ENCODE data around the gene FAM221B.

Gene FAM221B

GRCh38 chr9:35845824-35846771, 17.6 kb upstream of the FAM221B start:
- DNase-seq = no peak

DNA sequence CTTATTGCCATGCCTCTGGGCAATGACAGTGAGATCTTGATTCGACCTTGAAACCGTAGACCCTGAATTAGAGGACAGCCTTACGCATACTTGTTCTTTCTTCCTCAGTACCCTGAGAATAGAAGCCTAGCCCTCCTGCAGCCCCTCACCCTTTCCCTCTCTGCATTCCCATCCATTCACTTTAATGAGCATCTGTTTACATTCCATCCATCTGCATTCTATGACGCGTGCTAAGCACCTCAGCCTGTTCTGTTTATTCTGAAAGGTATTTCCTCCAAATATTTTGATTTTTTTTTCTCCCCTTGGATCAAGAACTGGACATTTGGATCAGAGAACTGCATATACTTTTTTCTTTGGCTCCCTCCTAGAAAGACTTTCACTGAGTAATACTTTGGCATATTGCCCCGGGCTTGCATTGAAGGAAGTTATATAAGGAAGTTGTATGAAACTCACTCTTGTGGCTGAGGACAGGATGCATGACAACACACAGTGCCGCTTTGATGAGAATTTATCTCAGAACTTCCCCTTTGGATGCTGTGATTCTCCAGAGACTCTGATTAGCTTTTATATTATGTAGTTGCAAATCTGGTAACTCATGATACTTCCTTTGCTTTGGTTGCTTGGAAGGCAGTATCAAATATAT, 16.2 kb upstream of the FAM221B start:
- DNase-seq = peak; percentile 59 to 64

- no peak for DNase-seq
These were observed 14.3 kb upstream of the FAM221B start for GRCh38 chr9:35842795-35843194.

DNA sequence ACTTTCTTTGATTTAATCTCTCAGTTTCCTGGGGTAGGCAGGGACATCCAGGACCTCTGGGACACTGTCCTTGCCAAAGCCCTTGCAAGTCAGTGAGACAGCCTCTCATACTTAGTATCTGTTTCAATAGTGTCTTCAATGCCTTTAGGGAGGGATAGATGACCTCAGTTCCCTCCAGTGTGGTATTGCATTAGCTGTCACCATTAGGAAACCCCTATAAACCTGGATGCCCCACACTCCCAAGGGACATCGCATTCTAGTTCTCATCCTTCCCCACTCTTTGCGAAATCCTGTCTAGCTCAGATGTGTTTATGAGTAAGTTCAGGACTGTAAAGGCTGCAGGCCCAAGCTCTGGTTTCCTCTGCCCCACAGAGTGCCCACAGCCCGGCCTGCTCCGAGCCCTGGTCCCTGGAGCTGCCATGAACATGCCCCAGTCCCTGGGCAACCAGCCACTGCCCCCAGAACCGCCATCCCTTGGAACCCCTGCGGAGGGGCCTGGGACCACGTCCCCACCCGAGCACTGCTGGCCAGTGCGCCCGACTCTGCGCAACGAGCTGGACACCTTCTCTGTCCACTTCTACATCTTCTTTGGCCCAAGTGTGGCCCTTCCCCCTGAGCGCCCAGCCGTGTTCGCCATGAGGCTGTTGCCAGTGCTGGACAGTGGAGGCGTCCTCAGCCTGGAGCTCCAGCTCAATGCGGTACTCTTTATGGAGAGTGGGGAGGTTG, 13.7 kb upstream of the FAM221B start:
- DNase-seq = no peak

- no peak for DNase-seq
These were observed 13.0 kb upstream of the FAM221B start for GRCh38 chr9:35841645-35841900.

DNA sequence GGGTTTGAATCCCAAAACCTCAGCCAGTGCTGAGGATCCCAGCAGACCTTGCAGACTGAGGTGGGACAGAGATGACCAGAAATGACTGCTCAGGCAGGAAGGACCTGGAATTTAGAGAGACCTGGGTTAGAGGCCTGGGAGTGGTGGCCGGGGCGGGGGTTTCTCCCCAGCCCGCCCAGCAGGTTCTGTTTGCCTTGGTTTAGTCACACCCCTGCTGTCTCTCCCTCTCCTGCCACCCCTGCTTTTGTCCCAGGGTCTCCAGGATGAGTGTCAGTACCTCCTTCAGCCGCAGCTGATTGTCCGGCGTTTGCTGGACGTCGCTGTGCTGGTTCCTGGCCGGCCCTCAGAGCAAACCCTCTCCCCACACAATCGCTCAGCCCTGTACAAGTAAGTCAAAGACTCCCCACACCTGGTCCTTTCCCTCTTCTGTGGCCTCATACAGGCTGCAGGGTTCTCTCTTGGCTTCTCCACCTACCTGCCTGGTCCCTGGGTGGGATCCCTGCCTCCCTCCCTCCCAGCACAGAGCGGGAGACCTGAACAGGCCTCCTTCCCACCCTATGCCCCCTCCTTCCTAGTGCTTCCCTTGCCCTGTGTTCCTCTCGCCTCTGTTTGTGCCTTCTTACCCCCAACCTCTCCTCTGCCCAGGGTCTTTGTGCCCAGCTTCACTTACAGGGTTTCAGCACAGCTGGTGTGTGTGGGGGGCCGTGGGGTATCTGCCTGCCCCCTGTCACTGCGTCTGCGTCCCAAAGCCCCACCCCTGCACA, 12.5 kb upstream of the FAM221B start:
- no peak for DNase-seq

- DNase-seq = no peak
These were observed 11.4 kb upstream of the FAM221B start for GRCh38 chr9:35839926-35840325.

- DNase-seq = no peak
These were observed 8.1 kb upstream of the FAM221B start for GRCh38 chr9:35836595-35836994.

DNA sequence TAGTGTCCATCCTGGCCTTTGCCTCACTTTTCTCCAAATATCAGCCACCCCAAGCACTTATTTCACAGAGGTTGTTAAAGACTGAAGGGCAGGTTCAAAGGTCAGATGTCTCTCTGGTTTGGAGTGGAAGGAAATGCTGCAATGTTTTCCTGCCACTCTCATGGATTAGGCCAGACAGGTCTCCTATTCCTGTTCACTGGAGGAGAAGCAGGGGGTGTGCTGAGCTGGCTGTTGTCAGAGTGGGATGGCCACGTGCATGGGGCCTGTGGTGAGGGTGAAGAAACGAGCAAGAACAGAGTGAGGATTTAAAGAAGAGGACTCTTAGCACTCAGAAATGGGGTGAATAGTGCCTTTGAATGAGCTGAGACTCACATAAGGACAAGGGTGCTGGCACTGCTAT, 7.2 kb upstream of the FAM221B start:
- DNase-seq = no peak

GRCh38 chr9:35835216-35835632, 6.7 kb upstream of the FAM221B start:
- DNase-seq = peak in 1 of 2 donors; percentile 31

GRCh38 chr9:35834260-35835215, 6.0 kb upstream of the FAM221B start:
- DNase-seq = no peak

DNA sequence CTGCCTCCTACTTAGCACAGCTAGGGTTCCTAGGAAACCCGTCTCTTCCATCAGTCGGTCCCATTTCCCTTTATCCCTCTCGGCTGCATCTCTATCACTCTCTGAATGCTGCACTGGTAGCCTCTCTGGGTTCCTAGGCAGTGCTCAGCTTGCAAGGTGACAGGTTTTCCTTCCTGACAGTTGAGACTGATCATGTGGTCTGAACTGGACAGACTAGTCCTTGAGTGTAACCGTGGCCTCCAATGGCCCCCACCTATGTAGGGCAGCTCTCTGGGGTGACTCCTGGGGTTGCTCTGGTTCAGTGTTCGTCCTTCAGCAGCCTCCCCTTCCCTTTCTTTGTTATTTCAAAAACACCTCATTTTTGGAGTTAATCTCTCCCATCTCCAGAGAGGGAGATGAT, 4.3 kb upstream of the FAM221B start:
- no peak for DNase-seq

- DNase-seq = no peak
These were observed 2.5 kb upstream of the FAM221B start for GRCh38 chr9:35831040-35831439.

DNA sequence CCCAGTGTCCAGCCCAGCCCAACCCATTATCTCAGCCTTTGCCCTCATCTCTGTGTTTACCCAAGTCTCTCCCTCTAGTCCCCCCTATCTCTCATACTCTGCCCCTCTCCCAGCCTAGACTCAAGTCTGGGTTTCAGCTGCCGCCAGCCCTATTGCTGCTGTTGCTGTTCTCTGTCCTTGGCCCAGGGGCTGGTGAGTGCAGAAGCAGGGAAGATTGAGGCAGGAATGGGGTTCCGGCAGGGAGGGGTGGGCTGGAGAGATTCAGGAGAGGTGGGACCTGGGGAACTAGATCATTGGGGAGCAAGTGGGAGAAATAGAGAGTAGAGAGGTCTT, 1.2 kb upstream of the FAM221B start:
- DNase-seq = no peak

- DNase-seq = peak; percentile 92 to 94
These were observed 692 bp upstream of the FAM221B start, which contains the start of gene TMEM8B for GRCh38 chr9:35829084-35829763. TMEM8B (plus strand) TSS chr9:35829228; CDS start chr9:35829448, 220 bp downstream.

DNA sequence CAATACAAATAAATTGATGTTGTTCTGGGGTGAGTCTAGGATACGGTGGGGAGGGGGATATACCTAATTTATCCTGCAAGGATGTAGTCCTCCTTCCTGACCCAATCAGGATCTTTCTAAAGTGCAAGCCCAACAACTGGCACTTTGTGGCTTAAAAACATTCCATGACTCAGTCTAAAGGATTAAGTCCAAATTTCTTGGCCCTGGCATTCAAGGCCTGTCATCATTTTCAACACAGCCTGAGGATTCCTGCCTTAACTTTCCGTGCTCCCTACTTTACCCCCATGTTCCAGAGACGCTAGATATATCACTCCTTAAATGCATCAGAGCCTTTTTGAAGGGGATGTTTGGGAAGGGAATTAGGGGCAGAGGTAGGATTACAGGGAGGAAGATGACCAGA, 1.0 kb downstream of the FAM221B start:
- no peak for DNase-seq

DNA sequence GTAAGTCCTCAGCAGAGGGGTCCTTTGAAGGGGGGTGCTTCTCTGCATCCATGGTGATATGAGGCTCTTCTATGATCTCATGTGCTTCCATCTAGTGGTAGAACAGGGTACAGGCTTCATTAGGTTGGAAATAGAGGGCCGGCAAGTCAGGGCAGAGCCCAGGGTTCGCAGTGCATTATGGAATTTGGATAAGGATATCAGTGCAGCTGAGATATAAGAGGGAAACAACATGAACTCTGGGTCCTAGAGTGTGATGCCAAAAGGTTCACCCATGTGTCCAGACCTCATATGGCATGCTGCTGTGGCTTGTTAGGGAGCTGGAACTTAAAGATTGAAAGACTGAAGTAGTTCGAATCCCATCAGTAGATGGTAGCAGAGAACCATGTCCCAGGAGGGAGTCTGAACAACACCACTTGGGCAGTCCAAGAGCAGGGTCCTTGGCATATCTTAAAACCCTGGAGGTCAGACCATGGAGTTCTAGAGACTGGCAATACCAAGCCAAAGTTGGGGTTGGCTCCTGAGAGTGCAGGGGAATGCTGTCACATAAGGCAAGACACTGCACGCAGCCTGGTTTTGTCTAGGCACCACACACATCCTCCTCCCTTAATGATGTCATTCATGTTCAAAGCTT, 2.3 kb downstream of the FAM221B start:
- peak; percentile 14 to 70 for DNase-seq

DNA sequence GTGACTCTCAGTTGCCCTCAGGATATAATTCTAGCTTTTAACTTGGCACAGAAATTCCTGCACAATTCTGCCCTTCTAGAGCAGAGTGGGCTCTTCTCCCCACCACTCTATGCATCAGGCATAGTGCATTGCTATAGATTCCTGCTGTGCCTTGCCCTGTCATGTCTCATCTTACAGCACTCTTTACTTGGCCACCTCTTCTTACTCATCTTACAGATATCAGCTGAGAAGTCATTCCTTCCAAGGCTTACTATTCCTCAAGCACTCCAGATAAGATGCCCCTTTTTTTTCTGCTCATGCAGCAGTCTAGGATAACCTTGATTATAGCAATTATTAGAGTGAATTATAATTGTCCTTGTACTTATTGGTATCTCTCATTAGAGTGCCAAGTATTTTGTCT, 5.6 kb downstream of the FAM221B start:
- no peak for DNase-seq

DNA sequence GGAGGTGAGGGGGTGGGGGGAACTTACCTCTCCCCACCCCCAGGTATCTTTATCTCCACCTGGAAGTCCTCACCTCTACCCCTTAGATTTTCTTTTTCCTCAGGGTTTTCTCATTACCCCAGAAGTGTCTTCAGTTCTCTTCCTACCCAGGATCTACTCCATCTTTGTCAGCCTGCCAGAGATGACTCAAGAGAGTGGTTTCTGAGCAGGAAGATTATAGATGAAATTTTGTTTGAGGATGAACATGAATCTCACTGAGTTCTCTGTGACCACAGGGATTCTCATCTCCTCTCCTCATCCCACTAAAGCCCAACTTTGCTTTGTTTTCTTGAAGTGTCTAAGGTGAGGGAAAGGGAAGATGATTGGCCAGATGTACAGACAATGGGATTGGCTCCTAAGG, 8.5 kb downstream of the FAM221B start:
- no peak for DNase-seq

DNA sequence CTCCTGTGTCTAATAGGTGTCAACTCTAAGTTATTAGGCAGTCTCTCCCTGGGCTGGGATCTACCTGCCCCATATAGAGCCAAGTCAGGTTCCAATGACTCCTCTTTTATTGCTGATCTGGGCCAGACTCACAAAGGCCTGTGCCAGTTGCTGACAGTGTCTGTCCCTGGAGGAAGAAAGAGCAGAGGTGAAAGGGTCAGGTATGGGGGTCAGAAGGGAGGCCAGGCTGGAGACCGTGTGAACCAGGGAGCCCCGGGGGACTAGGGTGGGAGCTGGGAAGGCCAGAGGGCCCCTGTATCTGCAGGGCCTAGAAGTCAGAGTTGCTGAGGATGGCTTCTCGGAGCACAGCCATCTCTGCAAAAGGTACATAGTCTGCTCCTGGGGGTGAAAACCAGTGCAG, 10.2 kb downstream of the FAM221B start:
- no peak for DNase-seq

GRCh38 chr9:35816708-35817107, 11.8 kb downstream of the FAM221B start:
- DNase-seq = no peak
